Lower leg skin (tissue), 4 donors: ENCODE measurements around the gene CD1B. TPM values are rescaled to one million over a fixed set of nuclear protein-coding genes. Genes with fewer than 3 reads are reported as not detected.
"Not testable (repeated sequence)": the region's sequence is repeated elsewhere in the genome, so short reads cannot be mapped to it uniquely, and the experiment has no call there.

Experiments used
- DNase-seq, 2 donors: peaks; one replicate each; pipeline ENCODE4 v3.0.0-alpha.2; 2019; ENCODE audit warnings: low spot score in 2 of 2
- H3K4me3 ChIP-seq: fragments of 200-600 bp; sonication (generic); 2 replicates; pipeline ENCODE4 v1.5.1; 2017; ENCODE audit warnings: mild to moderate bottlenecking, low read depth; ENCODE audit not compliant: poor library complexity, severe bottlenecking
- POLR2A ChIP-seq, 2 donors: fragments of 450-650 bp; IDR thresholded peaks; one replicate each; pipeline ENCODE4 v1.6.1; 2016 to 2017; ENCODE audit warnings: antibody characterized with exemption in 2 of 2, mild to moderate bottlenecking in 1 of 2, moderate library complexity in 1 of 2
- WGBS, 2 donors: methylation state at CpG; one replicate each; pipeline ENCODE4 v1.1.5; 2018; 5-methylcytosine and 5-hydroxymethylcytosine counted together
- intact Hi-C: fragments of 100-400 bp; cut with DNase I; formaldehyde crosslinking; loops from one replicate; pipeline ENCODE4 v1.15.0; 2023; ENCODE audit warnings: low total_unique reads
- total RNA-seq, 4 donors: library from RNA; depleted of rRNA; stranded (reverse); fragments of >200 nt; gene quantifications; one replicate each; pipeline ENCODE4 v1.1.0, GENCODE V29; 2016
- TF ChIP-seq, protein P1 (sequence below), 3 donors: fragments of 450-650 bp; IDR thresholded peaks; one replicate each; pipeline ENCODE4 v1.5.1; 2016; ENCODE audit warnings: antibody characterized with exemption in 3 of 3, mild to moderate bottlenecking in 3 of 3, moderate library complexity in 2 of 3

Gene CD1B
- total RNA-seq, 4 donors from 2014 or later = 0.38 to 1.2 TPM; not detected in 2

- TF ChIP-seq, protein P1, sequence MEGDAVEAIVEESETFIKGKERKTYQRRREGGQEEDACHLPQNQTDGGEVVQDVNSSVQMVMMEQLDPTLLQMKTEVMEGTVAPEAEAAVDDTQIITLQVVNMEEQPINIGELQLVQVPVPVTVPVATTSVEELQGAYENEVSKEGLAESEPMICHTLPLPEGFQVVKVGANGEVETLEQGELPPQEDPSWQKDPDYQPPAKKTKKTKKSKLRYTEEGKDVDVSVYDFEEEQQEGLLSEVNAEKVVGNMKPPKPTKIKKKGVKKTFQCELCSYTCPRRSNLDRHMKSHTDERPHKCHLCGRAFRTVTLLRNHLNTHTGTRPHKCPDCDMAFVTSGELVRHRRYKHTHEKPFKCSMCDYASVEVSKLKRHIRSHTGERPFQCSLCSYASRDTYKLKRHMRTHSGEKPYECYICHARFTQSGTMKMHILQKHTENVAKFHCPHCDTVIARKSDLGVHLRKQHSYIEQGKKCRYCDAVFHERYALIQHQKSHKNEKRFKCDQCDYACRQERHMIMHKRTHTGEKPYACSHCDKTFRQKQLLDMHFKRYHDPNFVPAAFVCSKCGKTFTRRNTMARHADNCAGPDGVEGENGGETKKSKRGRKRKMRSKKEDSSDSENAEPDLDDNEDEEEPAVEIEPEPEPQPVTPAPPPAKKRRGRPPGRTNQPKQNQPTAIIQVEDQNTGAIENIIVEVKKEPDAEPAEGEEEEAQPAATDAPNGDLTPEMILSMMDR (IDR thresholded peaks at IDR 0.05) = no peak
- TF ChIP-seq POLR2A (IDR thresholded peaks at IDR 0.05) = no peak
- no peak within 1 kb of the TSS for H3K4me3 ChIP-seq
- intact Hi-C loops = no loop called here
- no peak for DNase-seq
- 76 to 85% methylated on average over 4 of the region's 4 CpGs for WGBS, 2 donors
Measured at GRCh38 chr1:158289811-158290210, 41.5 kb downstream of the CD1B start, which contains the start of gene CD1C. TSS of gene CD1C (plus strand) at chr1:158289923. CDS start at chr1:158290065, 142 bp downstream.

DNA sequence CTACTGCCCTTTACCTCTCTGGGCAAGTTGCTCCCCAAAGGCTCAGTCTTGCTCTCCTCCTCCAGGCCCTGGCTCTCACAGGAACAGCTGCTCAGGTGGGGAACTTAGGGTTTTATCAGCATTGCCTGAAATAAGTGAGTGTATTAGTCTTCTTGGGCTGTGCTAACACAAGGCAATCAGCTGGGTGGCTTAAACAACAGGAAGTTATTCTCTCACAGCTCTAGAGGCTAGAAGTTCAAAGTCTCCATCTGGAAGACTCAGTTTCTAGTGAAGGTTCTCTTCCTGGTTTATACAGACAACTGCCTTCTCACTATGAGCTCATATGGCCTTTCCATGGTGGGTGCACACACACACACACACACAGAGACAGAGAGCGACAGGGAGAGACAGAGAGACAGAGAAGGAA, 44.4 kb downstream of the CD1B start:
- 73 to 94% methylated on average over 1 of the region's 1 CpG for WGBS, 2 donors
- no peak for TF ChIP-seq POLR2A (IDR thresholded peaks at IDR 0.05)
- no peak for DNase-seq
- no peak overlapping the region for H3K4me3 ChIP-seq
- intact Hi-C loops = no loop called here

DNA sequence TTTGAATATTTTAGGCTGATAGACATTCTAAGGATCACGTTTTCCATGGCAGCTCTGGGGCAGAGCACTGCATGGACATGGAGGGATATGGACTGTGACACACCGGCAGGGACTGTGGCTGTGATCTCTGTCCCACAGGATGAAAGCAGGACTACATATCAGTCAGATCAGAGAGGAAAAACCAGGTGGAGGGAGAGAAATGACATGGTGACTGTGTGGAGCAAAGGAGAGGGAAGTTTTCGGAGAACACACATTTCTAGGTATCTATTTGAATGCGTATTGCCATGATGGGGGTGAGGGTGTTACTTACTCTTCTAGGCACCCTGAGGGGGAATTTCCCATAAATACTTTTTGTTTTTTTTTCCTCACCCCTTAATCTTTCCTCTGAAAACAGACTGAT, 44.8 kb downstream of the CD1B start:
- DNase-seq = no peak
- TF ChIP-seq POLR2A (IDR thresholded peaks at IDR 0.05) = no peak
- TF ChIP-seq, protein P1 (IDR thresholded peaks at IDR 0.05) = no peak
- WGBS, 2 donors = 70 to 74% methylated on average over 4 of the region's 4 CpGs
- intact Hi-C loops = no loop called here
- no peak overlapping the region for H3K4me3 ChIP-seq

- no peak for TF ChIP-seq POLR2A (IDR thresholded peaks at IDR 0.05)
- TF ChIP-seq, protein P1 (IDR thresholded peaks at IDR 0.05) = no peak
- 49 to 53% methylated on average over 7 of the region's 7 CpGs for WGBS, 2 donors
- H3K4me3 ChIP-seq = no peak overlapping the region
- DNase-seq = peak; percentile 63 to 86
- intact Hi-C loops = no loop called here
Measured at GRCh38 chr1:158285756-158286241, 45.5 kb downstream of the CD1B start.

DNA sequence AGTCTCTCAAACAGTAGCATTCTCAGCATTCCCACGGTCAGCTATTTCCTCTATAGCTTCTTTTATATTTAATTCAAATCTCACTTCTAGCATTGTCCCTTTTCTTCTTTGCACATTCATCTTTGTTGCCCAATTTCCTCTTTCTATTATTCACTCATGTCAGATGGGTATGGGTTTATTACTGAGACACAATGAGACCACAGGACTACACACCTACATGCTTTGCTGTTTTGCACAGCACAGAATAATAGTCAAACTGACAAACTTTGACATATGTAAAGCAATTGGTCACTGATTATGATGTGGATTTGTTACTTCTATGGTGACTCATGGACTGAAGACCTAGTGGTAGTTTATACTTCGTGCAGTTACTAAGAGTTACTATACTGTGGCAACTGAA, 47.4 kb downstream of the CD1B start:
- WGBS, 2 donors = 56 to 58% methylated on average over 2 of the region's 2 CpGs
- no peak overlapping the region for H3K4me3 ChIP-seq
- no peak for DNase-seq
- TF ChIP-seq, protein P1 (IDR thresholded peaks at IDR 0.05) = no peak
- TF ChIP-seq POLR2A (IDR thresholded peaks at IDR 0.05) = no peak
- intact Hi-C loops = no loop called here

DNA sequence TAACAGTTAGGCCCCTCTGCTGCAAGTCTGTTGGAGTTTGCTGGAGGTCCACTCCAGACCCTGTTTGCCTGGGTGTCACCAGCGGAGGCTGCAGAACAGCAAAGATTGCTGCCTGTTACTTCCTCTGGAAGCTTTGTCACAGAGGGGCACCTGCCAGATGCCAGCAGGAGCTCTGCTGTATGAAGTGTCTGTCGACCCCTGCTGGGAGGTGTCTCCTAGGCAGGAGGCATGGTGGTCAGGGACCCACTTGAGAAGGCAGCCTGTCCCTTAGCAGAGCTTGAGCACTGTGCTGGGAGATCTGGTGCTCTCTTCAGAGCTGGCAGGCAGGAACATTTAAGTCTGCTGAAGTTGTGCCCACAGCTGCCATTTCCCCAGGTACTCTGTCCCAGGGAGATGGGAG, 48.9 kb downstream of the CD1B start:
- H3K4me3 ChIP-seq, intact Hi-C loops, DNase-seq: not testable (repeated sequence)
- 79 to 95% methylated on average over 2 of the region's 2 CpGs for WGBS, 2 donors

Other genes with a start within 250 kb of the CD1B start
- gene CD1D, start 150.6 kb downstream of the CD1B start, total RNA-seq = under 1 TPM in 3 of 4 donors, not detected in 1; 0.12 to 0.46 (median 0.36) TPM
- gene CD1A, start 77.1 kb downstream of the CD1B start, total RNA-seq = 10 to 100 TPM; 16.7 to 19.7 (median 18.0) TPM
- gene CD1C, start 41.6 kb downstream of the CD1B start, total RNA-seq = 1 to 10 TPM; 2.7 to 7.0 (median 5.1) TPM
- gene CD1E, start 22.4 kb upstream of the CD1B start, total RNA-seq = 1 to 10 TPM; 5.3 to 6.7 (median 6.2) TPM
- not detected for gene OR10T2, start 67.9 kb upstream of the CD1B start, total RNA-seq
- gene OR10K2, start 94.7 kb upstream of the CD1B start, total RNA-seq = not detected
- not detected for gene OR10K1, start 130.3 kb upstream of the CD1B start, total RNA-seq
- gene OR10R2, start 140.7 kb upstream of the CD1B start, total RNA-seq = not detected
- not detected for gene OR6Y1, start 222.9 kb upstream of the CD1B start, total RNA-seq
- gene OR6P1, start 239.0 kb upstream of the CD1B start, total RNA-seq = not detected
- not detected for gene OR10X1, start 248.4 kb upstream of the CD1B start, total RNA-seq